ENCODE data around the gene PRR20G. TPM values are rescaled to one million over a fixed set of nuclear protein-coding genes. Genes with fewer than 3 reads are reported as not detected.

Gene PRR20G
- total RNA-seq, 1 donor from 2014 or later = not detected

GRCh38 chr3:127263586-127264231 is 24.1 kb downstream of the PRR20G start:
- DNase-seq (ENCODE audit: low spot score) = no peak

- DNase-seq (ENCODE audit: low spot score) = no peak
Observed at GRCh38 chr3:127263037-127263436, 24.8 kb downstream of the PRR20G start.

- no peak for DNase-seq (ENCODE audit: low spot score)
Observed at GRCh38 chr3:127262533-127262932, 25.3 kb downstream of the PRR20G start.

GRCh38 chr3:127261925-127262324 is 25.9 kb downstream of the PRR20G start:
- no peak for DNase-seq (ENCODE audit: low spot score)

- DNase-seq (ENCODE audit: low spot score) = no peak
Observed at GRCh38 chr3:127260826-127261555, 26.9 kb downstream of the PRR20G start.

GRCh38 chr3:127260416-127260815 is 27.4 kb downstream of the PRR20G start:
- no peak for DNase-seq (ENCODE audit: low spot score)

- no peak for DNase-seq (ENCODE audit: low spot score)
Observed at GRCh38 chr3:127259882-127260281, 28.0 kb downstream of the PRR20G start.

GRCh38 chr3:127258733-127259132 is 29.1 kb downstream of the PRR20G start:
- no peak for DNase-seq (ENCODE audit: low spot score)

- no peak for DNase-seq (ENCODE audit: low spot score)
Observed at GRCh38 chr3:127257351-127257750, 30.5 kb downstream of the PRR20G start.

- DNase-seq (ENCODE audit: low spot score) = no peak
Observed at GRCh38 chr3:127256733-127257271, 31.0 kb downstream of the PRR20G start.

GRCh38 chr3:127256138-127256537 is 31.7 kb downstream of the PRR20G start:
- DNase-seq (ENCODE audit: low spot score) = no peak

GRCh38 chr3:127255516-127255915 is 32.3 kb downstream of the PRR20G start:
- DNase-seq (ENCODE audit: low spot score) = no peak

GRCh38 chr3:127254730-127255129 is 33.1 kb downstream of the PRR20G start:
- no peak for DNase-seq (ENCODE audit: low spot score)

- DNase-seq (ENCODE audit: low spot score) = no peak
Observed at GRCh38 chr3:127254033-127254644, 33.7 kb downstream of the PRR20G start.

- no peak for DNase-seq (ENCODE audit: low spot score)
Observed at GRCh38 chr3:127253491-127253890, 34.4 kb downstream of the PRR20G start.

- no peak for DNase-seq (ENCODE audit: low spot score)
Observed at GRCh38 chr3:127252446-127252845, 35.4 kb downstream of the PRR20G start.

- no peak for DNase-seq (ENCODE audit: low spot score)
Observed at GRCh38 chr3:127250032-127250431, 37.8 kb downstream of the PRR20G start.

GRCh38 chr3:127247292-127247691 is 40.6 kb downstream of the PRR20G start:
- no peak for DNase-seq (ENCODE audit: low spot score)

GRCh38 chr3:127238602-127239001 is 49.2 kb downstream of the PRR20G start:
- no peak for DNase-seq (ENCODE audit: low spot score)

- no peak for DNase-seq (ENCODE audit: low spot score)
Observed at GRCh38 chr3:127237835-127238234, 50.0 kb downstream of the PRR20G start.

- no peak for DNase-seq (ENCODE audit: low spot score)
Observed at GRCh38 chr3:127235706-127236105, 52.1 kb downstream of the PRR20G start.

- no peak for DNase-seq (ENCODE audit: low spot score)
Observed at GRCh38 chr3:127234778-127235177, 53.1 kb downstream of the PRR20G start.

Data from mesenteric fat pad (tissue), 1 donor.